Measurements from ENCODE around the gene ERMAP. TPM values are rescaled to one million over a fixed set of nuclear protein-coding genes. Genes with fewer than 3 reads are reported as not detected.
"Not testable (repeated sequence)": the region's sequence is repeated elsewhere in the genome, so short reads cannot be mapped to it uniquely, and the experiment has no call there.

Gene ERMAP
- total and polyA plus RNA-seq, 2 of the 8 experiments (the other 6 are each of a cell fraction or from before 2014, with no cell fraction given): 2.5 to 3.9 TPM

DNA sequence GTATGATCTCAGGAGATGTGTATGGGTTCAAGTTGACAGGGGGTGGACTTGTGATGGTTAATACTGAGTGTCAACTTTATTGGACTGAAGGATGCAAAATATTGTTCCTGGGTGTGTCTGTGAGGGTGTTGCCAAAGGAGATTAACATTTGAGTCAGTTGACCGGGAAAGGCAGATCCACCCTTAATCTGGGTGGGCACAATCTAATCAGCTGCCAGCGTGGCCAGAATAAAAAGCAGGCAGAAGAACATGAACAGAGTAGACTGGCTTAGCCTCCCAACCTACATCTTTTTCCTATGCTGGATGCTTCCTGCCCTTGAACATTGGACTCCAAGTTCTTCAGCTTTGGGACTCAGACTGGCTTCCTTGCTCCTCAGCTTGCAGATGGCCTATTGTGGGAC lies 52.8 kb downstream of the ERMAP start:
- 88% methylated on average over 2 of the region's 2 CpGs; no CpG with 5 or more reads in 1 of the 2 experiments for WGBS, 2 experiments (ENCODE audit: extremely low coverage in 1 of 2, insufficient coverage in 1 of 2, insufficient read length in 1 of 2, insufficient replicate concordance in 2 of 2, low coverage in 1 of 2, low lambda C conversion rate in 2 of 2, missing lambda C conversion rate in 1 of 2)
- POLR2A ChIA-PET (ENCODE audit: partially characterized antibody); H3K4ac ChIP-seq (replicated peaks; ENCODE audit: insufficient read length, low read depth, low read length); H2BK20ac ChIP-seq (ENCODE audit: low read length); H3K14ac ChIP-seq (ENCODE audit: insufficient read length); H3K36me3 ChIP-seq (ENCODE audit: control insufficient read depth in 2 of 4, insufficient read depth in 4 of 4, low read length in 3 of 4); H3K79me1 ChIP-seq (ENCODE audit: low read depth, low read length); H2AK5ac ChIP-seq (ENCODE audit: low read depth, low read length); H2BK12ac ChIP-seq (ENCODE audit: low read depth, low read length); H4K8ac ChIP-seq (ENCODE audit: extremely low read depth, insufficient read depth, low read length); H3K18ac ChIP-seq (ENCODE audit: extremely low read depth, low read length); H3K4me2 ChIP-seq (ENCODE audit: insufficient read depth in 1 of 2, low read depth in 2 of 2, low read length in 2 of 2); H3K27ac ChIP-seq (ENCODE audit: low read depth, low read length); CTCF ChIA-PET (ENCODE audit: partially characterized antibody); H3K4me3 ChIP-seq (ENCODE audit: extremely low read depth in 1 of 4, insufficient read depth in 2 of 4, low read depth in 3 of 4, low read length in 4 of 4); H3K9ac ChIP-seq (replicated peaks in 1 of 4; ENCODE audit: extremely low read depth in 1 of 4, low read depth in 3 of 4, low read length in 3 of 4); H3K27me3 ChIP-seq (replicated peaks in 1 of 4; ENCODE audit: control insufficient read depth in 3 of 4, extremely low read depth in 1 of 4, insufficient read depth in 3 of 4, low read length in 3 of 4); H3K9me3 ChIP-seq (ENCODE audit: insufficient read depth in 2 of 2, low read depth in 1 of 2, low read length in 1 of 2); H2AFZ ChIP-seq (ENCODE audit: low read length); H4K20me1 ChIP-seq (replicated peaks in 1 of 2; ENCODE audit: control insufficient read depth in 1 of 2, insufficient read depth in 2 of 2, low read length in 2 of 2); H2BK120ac ChIP-seq (replicated peaks; ENCODE audit: low read depth, low read length); H3K79me2 ChIP-seq (ENCODE audit: control insufficient read depth in 1 of 2, insufficient read depth in 2 of 2, low read length in 2 of 2); H4K91ac ChIP-seq (replicated peaks; ENCODE audit: insufficient read length, low read length); H3K23ac ChIP-seq (ENCODE audit: insufficient read length); FAIRE-seq; H3K56ac ChIP-seq (replicated peaks; ENCODE audit: insufficient read length, low read depth, low read length); H2BK5ac ChIP-seq (ENCODE audit: low read depth, low read length); H4K5ac ChIP-seq (ENCODE audit: insufficient read length, low read depth, low read length); DNase-seq (ENCODE audit: low read depth in 1 of 2, low spot score in 2 of 2); H3K23me2 ChIP-seq (ENCODE audit: low read depth, low read length); H3K4me1 ChIP-seq (replicated peaks in 1 of 4; ENCODE audit: control insufficient read depth in 3 of 4, insufficient read depth in 4 of 4, low read length in 3 of 4); H2BK15ac ChIP-seq (ENCODE audit: low read length): not testable (repeated sequence)

DNA sequence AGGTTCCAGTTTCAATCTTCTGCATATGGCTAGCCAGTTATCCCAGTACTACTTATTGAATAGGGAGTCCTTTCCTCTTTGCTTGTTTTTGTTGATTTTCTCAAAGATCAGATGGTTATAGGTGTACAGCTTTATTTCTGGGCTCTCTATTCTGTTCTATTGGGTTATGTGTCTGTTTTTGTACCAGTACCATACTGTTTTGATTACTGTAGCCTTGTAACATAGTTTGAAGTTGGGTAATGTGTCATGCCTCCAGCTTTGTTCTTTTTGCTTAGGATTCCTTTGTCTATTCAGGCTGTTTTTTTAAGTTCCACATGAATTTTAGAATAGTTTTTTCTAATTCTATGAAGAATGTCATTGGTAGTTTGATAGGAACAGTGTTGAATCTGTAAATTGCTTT lies 56.2 kb downstream of the ERMAP start:
- FAIRE-seq; H3K14ac ChIP-seq (ENCODE audit: insufficient read length); H2BK15ac ChIP-seq (ENCODE audit: low read length); H2AK5ac ChIP-seq (ENCODE audit: low read depth, low read length); H4K8ac ChIP-seq (ENCODE audit: extremely low read depth, insufficient read depth, low read length); H2AFZ ChIP-seq (ENCODE audit: low read length); H2BK20ac ChIP-seq (ENCODE audit: low read length); DNase-seq (ENCODE audit: low read depth in 1 of 2, low spot score in 2 of 2); H3K79me2 ChIP-seq (ENCODE audit: control insufficient read depth in 1 of 2, insufficient read depth in 2 of 2, low read length in 2 of 2); H2BK12ac ChIP-seq (ENCODE audit: low read depth, low read length); H3K4me3 ChIP-seq (ENCODE audit: extremely low read depth in 1 of 4, insufficient read depth in 2 of 4, low read depth in 3 of 4, low read length in 4 of 4); H3K23ac ChIP-seq (ENCODE audit: insufficient read length); H4K20me1 ChIP-seq (replicated peaks in 1 of 2; ENCODE audit: control insufficient read depth in 1 of 2, insufficient read depth in 2 of 2, low read length in 2 of 2); H3K4me1 ChIP-seq (replicated peaks in 1 of 4; ENCODE audit: control insufficient read depth in 3 of 4, insufficient read depth in 4 of 4, low read length in 3 of 4); H3K27me3 ChIP-seq (replicated peaks in 1 of 4; ENCODE audit: control insufficient read depth in 3 of 4, extremely low read depth in 1 of 4, insufficient read depth in 3 of 4, low read length in 3 of 4); H2BK5ac ChIP-seq (ENCODE audit: low read depth, low read length); H3K23me2 ChIP-seq (ENCODE audit: low read depth, low read length); H3K4me2 ChIP-seq (ENCODE audit: insufficient read depth in 1 of 2, low read depth in 2 of 2, low read length in 2 of 2); H3K36me3 ChIP-seq (ENCODE audit: control insufficient read depth in 2 of 4, insufficient read depth in 4 of 4, low read length in 3 of 4); H4K5ac ChIP-seq (ENCODE audit: insufficient read length, low read depth, low read length); H3K9me3 ChIP-seq (ENCODE audit: insufficient read depth in 2 of 2, low read depth in 1 of 2, low read length in 1 of 2); H3K27ac ChIP-seq (ENCODE audit: low read depth, low read length); H2BK120ac ChIP-seq (replicated peaks; ENCODE audit: low read depth, low read length); H3K18ac ChIP-seq (ENCODE audit: extremely low read depth, low read length); H3K56ac ChIP-seq (replicated peaks; ENCODE audit: insufficient read length, low read depth, low read length); H4K91ac ChIP-seq (replicated peaks; ENCODE audit: insufficient read length, low read length); H3K9ac ChIP-seq (replicated peaks in 1 of 4; ENCODE audit: extremely low read depth in 1 of 4, low read depth in 3 of 4, low read length in 3 of 4); H3K4ac ChIP-seq (replicated peaks; ENCODE audit: insufficient read length, low read depth, low read length); H3K79me1 ChIP-seq (ENCODE audit: low read depth, low read length): not testable (repeated sequence)
- ChIA-PET POLR2A (ENCODE audit: partially characterized antibody) (interaction anchor here (0.6 kb wide), 1 partner anchor 35 kb away, joined by 3 read pairs; no protein-coding TSS in a partner anchor), CTCF (ENCODE audit: partially characterized antibody) (interaction anchor here (0.7 to 1.8 kb wide), 2 partner anchors 40 to 270 kb away, joined by 3 to 5 read pairs; no protein-coding TSS in a partner anchor)

Measured in H1 (cell line).